ENCODE data around the gene TMEM52B.
"Not testable (repeated sequence)": the region's sequence is repeated elsewhere in the genome, so short reads cannot be mapped to it uniquely, and the experiment has no call there.

TMEM52B gene

DNA sequence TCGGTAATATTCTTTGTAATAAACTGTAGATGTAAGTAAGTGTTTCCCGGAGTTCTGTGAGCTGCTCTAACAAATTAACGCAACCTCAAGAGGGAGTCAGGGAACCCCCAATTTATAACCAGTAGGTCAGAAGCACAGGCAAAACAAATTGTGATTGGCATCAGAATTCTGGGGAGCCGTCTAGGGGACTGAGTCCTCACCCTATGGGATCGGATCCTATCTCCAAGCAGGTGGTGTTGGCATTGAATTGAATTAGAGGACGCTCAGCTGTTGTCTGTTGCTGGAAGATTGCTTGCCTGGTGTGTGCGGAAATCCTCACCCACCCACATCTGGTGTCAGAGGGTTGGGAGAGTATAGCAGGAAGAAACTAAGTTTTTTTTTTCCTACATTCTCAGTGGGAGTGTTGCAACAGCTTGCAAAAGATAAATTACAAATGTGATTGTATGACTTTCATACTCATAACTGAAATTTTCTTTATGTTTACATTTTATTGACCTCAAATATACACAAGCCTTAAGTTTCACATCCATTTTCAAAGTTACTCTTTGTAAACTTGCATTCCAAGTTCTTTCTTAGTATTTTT, 5.5 kb downstream of the TMEM52B start:
- no peak overlapping the region for H3K4me3 ChIP-seq (ENCODE audit: low read depth, low read length)
- TF ChIP-seq, protein P1, sequence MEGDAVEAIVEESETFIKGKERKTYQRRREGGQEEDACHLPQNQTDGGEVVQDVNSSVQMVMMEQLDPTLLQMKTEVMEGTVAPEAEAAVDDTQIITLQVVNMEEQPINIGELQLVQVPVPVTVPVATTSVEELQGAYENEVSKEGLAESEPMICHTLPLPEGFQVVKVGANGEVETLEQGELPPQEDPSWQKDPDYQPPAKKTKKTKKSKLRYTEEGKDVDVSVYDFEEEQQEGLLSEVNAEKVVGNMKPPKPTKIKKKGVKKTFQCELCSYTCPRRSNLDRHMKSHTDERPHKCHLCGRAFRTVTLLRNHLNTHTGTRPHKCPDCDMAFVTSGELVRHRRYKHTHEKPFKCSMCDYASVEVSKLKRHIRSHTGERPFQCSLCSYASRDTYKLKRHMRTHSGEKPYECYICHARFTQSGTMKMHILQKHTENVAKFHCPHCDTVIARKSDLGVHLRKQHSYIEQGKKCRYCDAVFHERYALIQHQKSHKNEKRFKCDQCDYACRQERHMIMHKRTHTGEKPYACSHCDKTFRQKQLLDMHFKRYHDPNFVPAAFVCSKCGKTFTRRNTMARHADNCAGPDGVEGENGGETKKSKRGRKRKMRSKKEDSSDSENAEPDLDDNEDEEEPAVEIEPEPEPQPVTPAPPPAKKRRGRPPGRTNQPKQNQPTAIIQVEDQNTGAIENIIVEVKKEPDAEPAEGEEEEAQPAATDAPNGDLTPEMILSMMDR (IDR thresholded peaks at IDR 0.05; ENCODE audit: borderline replicate concordance, insufficient read depth, low read depth, low read length): no peak

GRCh38 chr12:10186299-10186698, 7.5 kb downstream of the TMEM52B start:
- TF ChIP-seq, protein P1 (IDR thresholded peaks at IDR 0.05; ENCODE audit: borderline replicate concordance, insufficient read depth, low read depth, low read length): no peak
- no peak overlapping the region for H3K4me3 ChIP-seq (ENCODE audit: low read depth, low read length)

GRCh38 chr12:10186958-10187357, 8.1 kb downstream of the TMEM52B start:
- not testable (repeated sequence) for H3K4me3 ChIP-seq (ENCODE audit: low read depth, low read length)

DNA sequence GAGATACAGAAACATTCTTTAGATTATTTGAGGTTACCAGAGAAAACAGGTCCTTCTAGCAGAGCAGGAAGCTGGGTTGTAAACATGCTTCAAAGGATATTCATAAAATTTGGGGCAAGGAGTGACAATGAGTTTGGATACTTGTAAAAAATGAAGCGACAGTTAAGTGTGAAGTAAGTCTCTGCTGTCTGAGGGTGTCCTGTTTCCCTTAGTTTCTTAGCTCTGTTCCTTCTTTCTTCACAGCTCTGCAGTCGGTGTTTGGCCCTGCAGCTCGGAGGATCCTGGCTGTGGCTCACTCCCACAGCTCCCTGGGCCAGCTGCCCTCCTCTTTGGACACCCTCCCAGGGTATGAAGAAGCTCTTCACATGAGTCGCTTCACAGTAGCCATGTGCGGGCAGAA, 10.8 kb downstream of the TMEM52B start:
- TF ChIP-seq, protein P1 (IDR thresholded peaks at IDR 0.05; ENCODE audit: borderline replicate concordance, insufficient read depth, low read depth, low read length): no peak
- H3K4me3 ChIP-seq (ENCODE audit: low read depth, low read length): no peak overlapping the region

GRCh38 chr12:10190558-10191388, 11.9 kb downstream of the TMEM52B start:
- no peak overlapping the region for H3K4me3 ChIP-seq (ENCODE audit: low read depth, low read length)
- TF ChIP-seq, protein P1 (IDR thresholded peaks at IDR 0.05; ENCODE audit: borderline replicate concordance, insufficient read depth, low read depth, low read length): peak; percentile 78

GRCh38 chr12:10191865-10192264, 13.0 kb downstream of the TMEM52B start:
- TF ChIP-seq, protein P1 (IDR thresholded peaks at IDR 0.05; ENCODE audit: borderline replicate concordance, insufficient read depth, low read depth, low read length): no peak
- no peak overlapping the region for H3K4me3 ChIP-seq (ENCODE audit: low read depth, low read length)

DNA sequence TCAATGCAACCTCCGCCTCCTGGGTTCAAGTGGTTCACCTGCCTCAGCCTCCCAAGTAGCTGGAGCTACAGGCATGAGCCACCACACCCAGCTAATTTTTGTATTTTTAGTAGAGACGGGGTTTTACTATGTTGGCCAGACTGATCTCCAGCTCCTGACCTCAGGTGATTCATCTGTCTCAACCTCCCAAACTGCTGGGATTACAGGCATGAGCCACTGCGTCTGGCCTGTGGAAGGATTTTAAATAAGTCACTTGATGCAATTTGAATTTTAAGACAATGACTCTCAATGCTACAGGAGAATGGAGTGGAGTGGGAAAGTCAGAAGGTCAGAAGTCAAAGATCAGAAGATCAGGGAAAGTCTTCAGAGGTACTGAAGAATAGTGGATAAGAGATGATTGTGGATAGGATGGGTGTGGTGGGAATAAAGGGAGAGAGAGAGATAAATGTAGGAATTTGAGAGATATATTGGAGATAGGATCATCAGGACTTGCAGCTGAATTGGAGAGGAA, 15.4 kb downstream of the TMEM52B start:
- TF ChIP-seq, protein P1 (IDR thresholded peaks at IDR 0.05; ENCODE audit: borderline replicate concordance, insufficient read depth, low read depth, low read length): no peak
- no peak overlapping the region for H3K4me3 ChIP-seq (ENCODE audit: low read depth, low read length)
